Colonic mucosa (tissue), 4 donors: ENCODE measurements around the gene ZBP1. TPM values are rescaled to one million over a fixed set of nuclear protein-coding genes. Genes with fewer than 3 reads are reported as not detected.
A peak's percentile ranks its signal among the peaks of the same experiment; 100 is the strongest.

Experiments
- DNase-seq: peaks from one replicate; pipeline ENCODE4 v3.0.0-alpha.2; 2020
- H3K27ac ChIP-seq: fragments of 200-600 bp; one replicate; pipeline ENCODE4 v1.8.0; 2021
- H3K27me3 ChIP-seq: fragments of 200-600 bp; one replicate; pipeline ENCODE4 v1.8.0; 2021
- H3K36me3 ChIP-seq: fragments of 200-600 bp; one replicate; pipeline ENCODE4 v1.8.0; 2021
- H3K4me1 ChIP-seq: fragments of 200-600 bp; one replicate; pipeline ENCODE4 v1.8.0; 2021; ENCODE audit warnings: mild to moderate bottlenecking
- H3K4me3 ChIP-seq: fragments of 200-600 bp; one replicate; pipeline ENCODE4 v1.8.0; 2021
- H3K9ac ChIP-seq, 2 donors: one replicate each; pipeline ENCODE4 v1.7.0; 2013; ENCODE audit warnings: control low read depth in 2 of 2, low read depth in 2 of 2, low read length in 2 of 2
- H3K9me3 ChIP-seq: fragments of 200-600 bp; one replicate; pipeline ENCODE4 v1.8.0; 2021
- intact Hi-C: fragments of 100-400 bp; cut with DNase I; formaldehyde crosslinking; loops from one replicate; pipeline ENCODE4 v1.14.1; 2022
- total RNA-seq, 2 donors: library from RNA; stranded (reverse); fragmentation: NEBNext Ultra II Directional in 1 of 2; extraction: Animal tissue kit (Norgen Biotek cat#: 25700) in 1 of 2; gene quantifications; one replicate each; pipeline ENCODE4 v1.2.1, GENCODE V29; 2021
- TF ChIP-seq, protein P1 (sequence below): fragments of 200-600 bp; IDR thresholded peaks from one replicate; pipeline ENCODE4 v1.8.0; 2022; ENCODE audit warnings: antibody characterized with exemption, mild to moderate bottlenecking
- donor health status: healthy.
- donor health status: DM: no; HTN: no; CAD: no.
- donor health status: DM: no; HTN: no; CAD: no.

ZBP1 gene
- total RNA-seq, 2 donors from 2014 or later: 2.7 to 3.4 TPM

GRCh38 chr20:57622579-57623381 is 2.6 kb upstream of the ZBP1 start:
- TF ChIP-seq, protein P1, sequence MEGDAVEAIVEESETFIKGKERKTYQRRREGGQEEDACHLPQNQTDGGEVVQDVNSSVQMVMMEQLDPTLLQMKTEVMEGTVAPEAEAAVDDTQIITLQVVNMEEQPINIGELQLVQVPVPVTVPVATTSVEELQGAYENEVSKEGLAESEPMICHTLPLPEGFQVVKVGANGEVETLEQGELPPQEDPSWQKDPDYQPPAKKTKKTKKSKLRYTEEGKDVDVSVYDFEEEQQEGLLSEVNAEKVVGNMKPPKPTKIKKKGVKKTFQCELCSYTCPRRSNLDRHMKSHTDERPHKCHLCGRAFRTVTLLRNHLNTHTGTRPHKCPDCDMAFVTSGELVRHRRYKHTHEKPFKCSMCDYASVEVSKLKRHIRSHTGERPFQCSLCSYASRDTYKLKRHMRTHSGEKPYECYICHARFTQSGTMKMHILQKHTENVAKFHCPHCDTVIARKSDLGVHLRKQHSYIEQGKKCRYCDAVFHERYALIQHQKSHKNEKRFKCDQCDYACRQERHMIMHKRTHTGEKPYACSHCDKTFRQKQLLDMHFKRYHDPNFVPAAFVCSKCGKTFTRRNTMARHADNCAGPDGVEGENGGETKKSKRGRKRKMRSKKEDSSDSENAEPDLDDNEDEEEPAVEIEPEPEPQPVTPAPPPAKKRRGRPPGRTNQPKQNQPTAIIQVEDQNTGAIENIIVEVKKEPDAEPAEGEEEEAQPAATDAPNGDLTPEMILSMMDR: peak; percentile 80
- no peak overlapping the region for H3K27ac ChIP-seq
- intact Hi-C loops: no loop called here
- H3K27me3 ChIP-seq: no peaks in the 10 kb centered on the region
- no peak overlapping the region for H3K9ac ChIP-seq
- no peaks in the 10 kb centered on the region for H3K9me3 ChIP-seq
- DNase-seq: peak; percentile 76
- no peaks in the 10 kb centered on the region for H3K4me1 ChIP-seq
- no peaks in the 10 kb centered on the region for H3K36me3 ChIP-seq
- no peak overlapping the region for H3K4me3 ChIP-seq

DNA sequence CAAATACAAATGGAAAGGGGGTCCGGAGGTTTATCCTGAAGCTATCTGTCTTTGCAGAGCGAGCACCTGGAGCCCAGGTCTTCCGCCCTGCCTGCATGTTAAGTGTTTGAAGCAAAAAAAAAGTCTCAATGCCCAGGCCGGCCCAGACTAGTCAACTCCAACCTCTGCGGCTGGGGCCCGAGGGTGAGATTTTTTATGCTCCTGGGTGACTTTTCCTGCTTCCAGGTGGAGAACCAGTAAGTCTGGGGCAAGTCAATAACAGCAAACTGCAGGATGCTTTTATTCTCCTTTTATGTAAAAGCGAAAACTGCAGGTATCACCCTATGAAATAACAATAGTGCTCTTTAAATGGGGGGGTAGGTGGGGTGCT is 2.0 kb upstream of the ZBP1 start:
- TF ChIP-seq, protein P1: no peak
- H3K27me3 ChIP-seq: no peaks in the 10 kb centered on the region
- no peak overlapping the region for H3K27ac ChIP-seq
- intact Hi-C loops: no loop called here
- H3K4me3 ChIP-seq: no peak overlapping the region
- no peak overlapping the region for H3K9ac ChIP-seq
- DNase-seq: no peak
- no peaks in the 10 kb centered on the region for H3K9me3 ChIP-seq
- H3K36me3 ChIP-seq: no peaks in the 10 kb centered on the region
- no peaks in the 10 kb centered on the region for H3K4me1 ChIP-seq

DNA sequence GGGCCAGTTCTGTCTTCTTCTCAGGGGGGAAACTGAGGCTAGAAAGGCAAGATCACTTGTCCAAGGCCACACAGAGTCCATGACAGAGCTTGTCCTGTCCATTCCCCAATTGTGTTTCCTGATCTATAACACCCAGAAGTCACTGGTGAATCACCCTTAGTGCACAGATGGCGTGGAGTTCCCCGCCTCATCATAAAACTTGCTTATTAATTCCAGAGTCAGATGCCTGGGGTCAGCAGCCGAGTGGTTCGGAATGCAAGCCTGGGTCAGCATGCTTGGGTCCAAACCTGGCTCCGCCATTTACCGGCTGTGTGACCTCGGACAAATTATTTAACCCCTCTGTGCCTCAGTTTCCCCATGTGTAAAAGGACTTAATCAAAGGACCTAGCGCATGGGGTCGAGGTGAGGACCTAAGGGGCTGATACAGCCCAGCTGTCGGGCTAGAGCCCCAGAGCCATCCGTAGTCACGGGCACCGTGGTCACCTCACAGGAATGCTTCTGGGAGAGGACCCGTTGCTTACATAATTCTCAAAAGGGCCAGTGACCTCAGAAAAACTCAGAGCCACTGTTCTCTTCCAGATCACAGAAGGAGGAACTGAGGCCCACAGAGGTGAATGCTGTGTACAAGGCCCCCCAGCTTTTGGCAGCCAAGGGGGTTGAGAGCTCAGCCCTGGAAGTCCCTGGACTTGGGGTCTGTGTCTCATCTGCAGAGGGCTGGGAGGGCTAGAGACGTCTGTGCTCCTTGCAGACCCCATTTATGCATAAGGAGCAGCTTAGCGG is 1.4 kb upstream of the ZBP1 start:
- DNase-seq: peak; percentile 20
- TF ChIP-seq, protein P1: no peak
- intact Hi-C loops: no loop called here
- no peaks in the 10 kb centered on the region for H3K36me3 ChIP-seq
- no peak overlapping the region for H3K4me3 ChIP-seq
- H3K27ac ChIP-seq: peak overlapping the region; percentile 73
- no peaks in the 10 kb centered on the region for H3K9me3 ChIP-seq
- no peaks in the 10 kb centered on the region for H3K27me3 ChIP-seq
- H3K4me1 ChIP-seq: no peaks in the 10 kb centered on the region
- H3K9ac ChIP-seq: no peak overlapping the region

DNA sequence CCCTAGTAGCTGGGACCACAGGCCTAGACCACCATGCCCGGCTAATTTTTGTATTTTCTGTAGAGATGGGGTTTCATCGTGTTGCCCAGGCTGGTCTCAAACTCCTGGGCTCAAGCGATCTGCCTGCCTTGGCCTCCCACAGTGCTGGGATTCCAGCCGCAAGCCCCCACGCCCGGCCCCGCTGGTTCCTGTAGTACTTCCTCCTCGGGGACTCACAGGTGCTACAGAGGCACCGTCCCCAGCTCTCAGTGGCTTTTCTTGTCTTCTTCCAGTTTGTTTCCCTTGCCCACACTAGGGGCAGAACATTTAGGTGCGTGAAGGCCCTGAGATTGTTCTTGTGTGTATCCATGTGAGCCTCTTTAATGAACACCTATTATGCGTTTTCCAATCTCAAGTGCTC is 773 bp upstream of the ZBP1 start:
- H3K9ac ChIP-seq: peak overlapping the region in 1 of 2 donors; percentile 15
- H3K36me3 ChIP-seq: no peaks in the 10 kb centered on the region
- TF ChIP-seq, protein P1: no peak
- no peaks in the 10 kb centered on the region for H3K9me3 ChIP-seq
- intact Hi-C loops: no loop called here
- no peak overlapping the region for H3K4me3 ChIP-seq
- H3K27me3 ChIP-seq: no peaks in the 10 kb centered on the region
- no peaks in the 10 kb centered on the region for H3K4me1 ChIP-seq
- H3K27ac ChIP-seq: peak overlapping the region; percentile 73
- DNase-seq: peak; percentile 26

DNA sequence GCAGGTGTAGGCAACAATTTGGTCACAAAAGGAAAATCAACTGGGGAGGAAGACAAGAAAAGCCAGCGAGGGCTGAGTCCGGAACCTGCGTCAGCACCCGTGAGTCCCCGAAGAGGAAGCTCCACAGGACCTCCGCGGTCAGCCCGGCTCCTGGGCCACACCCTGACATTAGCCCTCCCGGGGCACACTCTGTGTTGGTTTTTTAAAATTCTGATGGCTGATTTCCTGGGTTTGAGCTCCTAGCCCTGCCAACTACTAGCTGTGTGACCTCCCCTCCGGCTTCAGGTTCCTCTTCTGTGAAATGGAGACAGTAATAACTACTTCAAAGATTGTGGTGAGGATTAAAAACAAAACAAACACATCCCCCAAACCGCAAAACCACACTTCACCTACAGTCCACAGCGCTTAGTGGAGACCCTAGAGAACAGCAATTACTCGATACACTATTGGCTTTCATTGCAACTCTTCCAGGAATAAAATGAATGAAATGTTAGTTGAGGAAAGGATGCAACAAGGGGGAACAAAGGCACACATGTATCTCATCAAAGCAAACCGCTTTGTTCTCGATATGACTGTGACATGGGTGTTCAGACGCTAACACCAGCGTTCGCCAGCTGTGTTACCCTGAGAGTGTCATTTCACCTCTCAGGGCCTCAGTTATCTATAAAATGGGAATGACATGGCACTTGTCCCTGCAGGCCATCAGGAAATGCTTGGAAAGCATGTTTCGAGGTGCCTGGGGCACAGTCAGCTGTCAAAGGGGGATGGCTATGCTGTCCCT is 985 bp downstream of the ZBP1 start:
- Histone ChIP-seq H3K9ac (peak overlapping the region in 1 of 2 donors; percentile 46), H3K4me3 (peak overlapping the region; percentile 22), H3K36me3 (no peaks in the 10 kb centered on the region), H3K9me3 (no peaks in the 10 kb centered on the region), H3K4me1 (no peaks in the 10 kb centered on the region), H3K27me3 (no peaks in the 10 kb centered on the region), H3K27ac (peak overlapping the region; percentile 73)
- intact Hi-C loops: no loop called here
- TF ChIP-seq, protein P1: no peak
- peak; percentile 50 for DNase-seq
